NCI-H1417 (cell line): ENCODE results near the gene RNU5D-1.
"Not testable (repeated sequence)": the region's sequence is repeated elsewhere in the genome, so short reads cannot be mapped to it uniquely, and the experiment has no call there.

Experiments
- DNase-seq, 3 experiments: peaks; one replicate each; lab custom pipeline; 2025; lab: John Stamatoyannopoulos, UW

RNU5D-1 gene

GRCh38 chr1:44700573-44700972 is 30.4 kb downstream of the RNU5D-1 start:
- no peak for DNase-seq

GRCh38 chr1:44699375-44699774 is 31.6 kb downstream of the RNU5D-1 start:
- not testable (repeated sequence) for DNase-seq

GRCh38 chr1:44698138-44698537 is 32.8 kb downstream of the RNU5D-1 start:
- DNase-seq, result no peak

- DNase-seq, result no peak
These were observed 34.1 kb downstream of the RNU5D-1 start for GRCh38 chr1:44696789-44697345.

GRCh38 chr1:44696101-44696500 is 34.9 kb downstream of the RNU5D-1 start:
- peak in 1 of 3 experiments; percentile 50 for DNase-seq

GRCh38 chr1:44695671-44696070 is 35.3 kb downstream of the RNU5D-1 start:
- no peak for DNase-seq

- DNase-seq, result no peak
These were observed 36.0 kb downstream of the RNU5D-1 start for GRCh38 chr1:44694863-44695478.

GRCh38 chr1:44693900-44694299 is 37.1 kb downstream of the RNU5D-1 start:
- DNase-seq, result no peak

GRCh38 chr1:44693159-44693558 is 37.8 kb downstream of the RNU5D-1 start:
- DNase-seq, result no peak

- DNase-seq, result no peak
These were observed 41.6 kb downstream of the RNU5D-1 start for GRCh38 chr1:44689447-44689765.

GRCh38 chr1:44688760-44689446 is 42.1 kb downstream of the RNU5D-1 start:
- DNase-seq, result no peak

- DNase-seq, result no peak
These were observed 45.1 kb downstream of the RNU5D-1 start for GRCh38 chr1:44685881-44686280.

GRCh38 chr1:44685218-44685617 is 45.8 kb downstream of the RNU5D-1 start:
- no peak for DNase-seq

- DNase-seq, result no peak
These were observed 46.4 kb downstream of the RNU5D-1 start for GRCh38 chr1:44684525-44684924.

GRCh38 chr1:44682883-44683265 is 48.1 kb downstream of the RNU5D-1 start:
- DNase-seq, result no peak

GRCh38 chr1:44681905-44682882 is 48.8 kb downstream of the RNU5D-1 start:
- DNase-seq, result peak in 2 of 3 experiments; percentile 24 to 40
